Prostate gland (tissue), 2 donors: Measurements from ENCODE around the gene IL18R1. TPM values are rescaled to one million over a fixed set of nuclear protein-coding genes. Genes with fewer than 3 reads are reported as not detected.

Experiments
- DNase-seq: peaks from one replicate; pipeline ENCODE4 v3.0.0-alpha.2; 2019; ENCODE audit warnings: low spot score
- H3K27ac ChIP-seq, 2 donors: fragments of 200-600 bp; sonication (generic); 2 replicates each; pipeline ENCODE4 v1.5.1; 2017 to 2019
- H3K27me3 ChIP-seq: fragments of 200-600 bp; sonication (generic); replicated peaks from 2 replicates; pipeline ENCODE4 v1.5.1; 2019; ENCODE audit not compliant: insufficient read depth
- H3K36me3 ChIP-seq, 2 donors: fragments of 200-600 bp; sonication (generic); 1 replicate in 1 of 2; 2 replicates in 1 of 2; pipeline versions ENCODE4 v1.5.1 to v1.8.1; 2017 to 2019
- H3K4me1 ChIP-seq: fragments of 200-600 bp; sonication (generic); replicated peaks from 2 replicates; pipeline ENCODE4 v1.5.1; 2019
- H3K4me3 ChIP-seq, 2 donors: fragments of 200-600 bp; sonication (generic); 2 replicates each; pipeline ENCODE4 v1.5.1; 2017 to 2019
- H3K9me3 ChIP-seq: fragments of 200-600 bp; sonication (generic); 2 replicates; pipeline ENCODE4 v1.5.1; 2017
- POLR2A ChIP-seq: fragments of 450-650 bp; IDR thresholded peaks from one replicate; pipeline ENCODE4 v1.6.1; 2016; ENCODE audit warnings: antibody characterized with exemption, mild to moderate bottlenecking
- POLR2AphosphoS5 ChIP-seq: sonication (generic); formaldehyde crosslinking; IDR thresholded peaks from one replicate; pipeline ENCODE4 v1.6.1; 2017; ENCODE audit warnings: antibody characterized with exemption
- WGBS: methylation state at CpG from one replicate; pipeline ENCODE4 v1.1.5; 2018; 5-methylcytosine and 5-hydroxymethylcytosine counted together
- intact Hi-C: fragments of 100-400 bp; cut with DNase I; formaldehyde crosslinking; loops from one replicate; pipeline ENCODE4 v1.14.2; 2022
- total RNA-seq, 2 donors: library from RNA; depleted of rRNA; stranded (reverse); fragments of >200 nt; gene quantifications; one replicate each; pipeline ENCODE4 v1.1.0, GENCODE V29; 2016
- TF ChIP-seq, protein P1 (sequence below), 4 experiments: fragments of 200-600 bp in 2 of 4; fragments of 450-650 bp in 2 of 4; sonication (generic) in 2 of 4; IDR thresholded peaks; 1 replicate in 3 of 4; 2 replicates in 1 of 4; pipeline ENCODE4 v1.5.1; 2016 to 2019; ENCODE audit warnings: antibody characterized with exemption in 4 of 4, mild to moderate bottlenecking in 2 of 4, moderate library complexity in 2 of 4

IL18R1 gene
- total RNA-seq, 2 donors from 2014 or later, result 0.91 to 1.5 TPM

DNA sequence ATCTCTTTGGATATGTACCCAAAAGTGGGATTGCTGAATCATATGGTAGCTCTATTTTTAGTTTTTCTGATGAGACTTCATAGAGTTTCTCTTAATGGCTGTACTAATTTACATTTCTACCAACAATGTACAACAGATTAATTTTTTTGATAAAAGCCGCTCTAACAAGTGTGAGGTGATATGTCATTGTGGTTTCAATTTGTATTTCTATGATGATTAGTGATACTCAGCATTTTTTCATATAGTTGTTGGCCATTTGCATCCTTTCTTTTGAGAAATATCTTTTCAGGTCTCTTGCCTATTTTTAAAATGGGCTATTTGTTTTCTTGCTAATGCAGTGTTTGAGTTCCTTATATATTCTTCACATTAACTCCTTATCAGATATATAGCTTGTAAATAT lies 71.7 kb downstream of the IL18R1 start:
- intact Hi-C loops, result no loop called here
- TF ChIP-seq POLR2A, result no peak
- TF ChIP-seq, protein P1, sequence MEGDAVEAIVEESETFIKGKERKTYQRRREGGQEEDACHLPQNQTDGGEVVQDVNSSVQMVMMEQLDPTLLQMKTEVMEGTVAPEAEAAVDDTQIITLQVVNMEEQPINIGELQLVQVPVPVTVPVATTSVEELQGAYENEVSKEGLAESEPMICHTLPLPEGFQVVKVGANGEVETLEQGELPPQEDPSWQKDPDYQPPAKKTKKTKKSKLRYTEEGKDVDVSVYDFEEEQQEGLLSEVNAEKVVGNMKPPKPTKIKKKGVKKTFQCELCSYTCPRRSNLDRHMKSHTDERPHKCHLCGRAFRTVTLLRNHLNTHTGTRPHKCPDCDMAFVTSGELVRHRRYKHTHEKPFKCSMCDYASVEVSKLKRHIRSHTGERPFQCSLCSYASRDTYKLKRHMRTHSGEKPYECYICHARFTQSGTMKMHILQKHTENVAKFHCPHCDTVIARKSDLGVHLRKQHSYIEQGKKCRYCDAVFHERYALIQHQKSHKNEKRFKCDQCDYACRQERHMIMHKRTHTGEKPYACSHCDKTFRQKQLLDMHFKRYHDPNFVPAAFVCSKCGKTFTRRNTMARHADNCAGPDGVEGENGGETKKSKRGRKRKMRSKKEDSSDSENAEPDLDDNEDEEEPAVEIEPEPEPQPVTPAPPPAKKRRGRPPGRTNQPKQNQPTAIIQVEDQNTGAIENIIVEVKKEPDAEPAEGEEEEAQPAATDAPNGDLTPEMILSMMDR (IDR thresholded peaks at IDR 0.05), result no peak
- TF ChIP-seq POLR2AphosphoS5, result no peak
- DNase-seq, result no peak
- Histone ChIP-seq H3K36me3 (no peaks in the 10 kb centered on the region), H3K9me3 (no peaks in the 10 kb centered on the region), H3K27ac (no peak overlapping the region), H3K27me3 (peaks cover 2% of the 10 kb centered on the region), H3K4me1 (no peaks in the 10 kb centered on the region), H3K4me3 (no peak overlapping the region)
- 51% methylated on average over 1 of the region's 1 CpG for WGBS

DNA sequence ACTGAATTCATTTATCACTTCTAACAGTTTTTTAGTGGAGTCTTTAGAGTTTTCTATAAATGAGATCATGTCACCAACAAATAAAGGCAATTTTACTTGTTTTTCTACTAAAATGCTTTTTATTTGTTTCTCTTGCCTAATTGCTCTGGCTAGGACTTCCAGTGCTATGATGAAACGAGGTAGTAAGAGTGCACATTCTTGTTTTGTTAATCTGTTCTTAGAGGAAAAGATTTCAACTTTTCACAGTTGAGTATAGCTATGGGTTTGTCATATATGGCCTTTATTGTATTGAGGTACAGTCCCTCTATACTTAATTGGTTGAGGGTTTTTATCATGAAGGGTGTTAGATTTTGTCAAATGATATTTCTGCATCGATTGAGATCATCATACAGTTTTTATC lies 73.0 kb downstream of the IL18R1 start:
- TF ChIP-seq POLR2A (no peak), POLR2AphosphoS5 (no peak)
- TF ChIP-seq, protein P1 (IDR thresholded peaks at IDR 0.05), result no peak
- no peak for DNase-seq
- Histone ChIP-seq H3K27ac (no peak overlapping the region), H3K4me1 (no peaks in the 10 kb centered on the region), H3K36me3 (no peaks in the 10 kb centered on the region), H3K27me3 (peaks cover 2% of the 10 kb centered on the region), H3K4me3 (no peak overlapping the region), H3K9me3 (no peaks in the 10 kb centered on the region)
- 71% methylated on average over 2 of the region's 2 CpGs for WGBS
- intact Hi-C loops, result no loop called here

DNA sequence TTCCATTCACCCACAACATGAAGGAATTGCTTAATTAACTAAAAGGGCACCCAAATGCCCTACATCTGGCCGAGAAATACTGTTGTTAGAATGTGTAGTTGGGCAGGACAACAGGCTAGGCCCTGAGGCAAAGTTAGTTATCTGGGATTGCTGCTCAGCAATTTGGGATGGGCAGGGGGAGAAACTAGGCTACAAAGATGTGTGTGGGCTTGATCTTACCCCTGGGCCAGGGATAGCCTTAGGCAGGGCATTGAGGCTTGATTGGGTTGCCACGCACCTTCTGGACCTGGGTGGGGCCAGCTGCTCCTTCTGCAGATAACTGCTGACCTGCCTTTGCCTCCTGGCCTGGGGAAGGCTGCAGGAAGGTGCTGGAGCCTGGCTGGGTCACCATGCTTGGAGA lies 76.8 kb downstream of the IL18R1 start:
- Histone ChIP-seq H3K27ac (no peak overlapping the region), H3K9me3 (no peaks in the 10 kb centered on the region), H3K27me3 (peaks cover 2% of the 10 kb centered on the region), H3K36me3 (no peaks in the 10 kb centered on the region), H3K4me1 (no peaks in the 10 kb centered on the region), H3K4me3 (no peak overlapping the region)
- intact Hi-C loops, result no loop called here
- no peak for DNase-seq
- TF ChIP-seq POLR2A, result no peak
- TF ChIP-seq, protein P1 (IDR thresholded peaks at IDR 0.05), result no peak
- TF ChIP-seq POLR2AphosphoS5, result no peak
- WGBS, result 100% methylated on average over 2 of the region's 2 CpGs

DNA sequence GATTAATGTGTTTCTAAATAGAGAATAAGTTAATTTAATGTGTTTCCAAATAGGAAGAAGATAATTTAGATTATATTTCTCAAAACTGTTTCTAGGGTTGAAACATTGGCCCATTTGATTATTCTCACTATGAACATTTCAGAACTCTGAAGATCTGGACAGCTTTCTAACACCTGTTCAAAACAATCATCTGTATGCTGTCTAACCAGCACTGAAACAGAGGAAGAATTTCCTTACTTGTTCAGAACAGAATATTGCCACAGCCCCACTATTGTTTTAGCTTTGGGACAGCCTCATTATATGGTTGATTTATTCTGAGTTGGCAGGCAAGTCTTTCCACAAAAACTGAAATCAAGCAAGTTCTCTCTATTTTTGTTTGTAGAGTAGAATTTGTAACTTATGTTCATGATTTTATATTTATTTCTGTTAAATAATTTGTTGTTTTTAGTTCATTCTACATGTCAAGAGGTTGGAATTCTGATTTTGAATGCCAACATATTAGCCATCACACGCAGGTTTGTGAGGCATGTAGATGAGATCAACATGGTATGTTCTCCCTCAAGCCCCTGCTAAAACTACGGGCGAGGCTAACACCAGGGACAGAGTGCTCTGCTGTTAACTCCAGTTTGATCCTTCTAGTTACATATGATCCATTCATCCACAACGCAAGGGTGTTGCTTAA lies 78.5 kb downstream of the IL18R1 start:
- H3K27me3 ChIP-seq, result no peaks in the 10 kb centered on the region
- no peaks in the 10 kb centered on the region for H3K9me3 ChIP-seq
- H3K4me3 ChIP-seq, result no peak overlapping the region
- 93% methylated on average over 4 of the region's 4 CpGs for WGBS
- no peaks in the 10 kb centered on the region for H3K4me1 ChIP-seq
- no peak overlapping the region for H3K27ac ChIP-seq
- no peak for DNase-seq
- H3K36me3 ChIP-seq, result no peaks in the 10 kb centered on the region
- TF ChIP-seq, protein P1 (IDR thresholded peaks at IDR 0.05), result no peak
- TF ChIP-seq POLR2AphosphoS5, result no peak
- TF ChIP-seq POLR2A, result no peak
- intact Hi-C loops, result no loop called here

DNA sequence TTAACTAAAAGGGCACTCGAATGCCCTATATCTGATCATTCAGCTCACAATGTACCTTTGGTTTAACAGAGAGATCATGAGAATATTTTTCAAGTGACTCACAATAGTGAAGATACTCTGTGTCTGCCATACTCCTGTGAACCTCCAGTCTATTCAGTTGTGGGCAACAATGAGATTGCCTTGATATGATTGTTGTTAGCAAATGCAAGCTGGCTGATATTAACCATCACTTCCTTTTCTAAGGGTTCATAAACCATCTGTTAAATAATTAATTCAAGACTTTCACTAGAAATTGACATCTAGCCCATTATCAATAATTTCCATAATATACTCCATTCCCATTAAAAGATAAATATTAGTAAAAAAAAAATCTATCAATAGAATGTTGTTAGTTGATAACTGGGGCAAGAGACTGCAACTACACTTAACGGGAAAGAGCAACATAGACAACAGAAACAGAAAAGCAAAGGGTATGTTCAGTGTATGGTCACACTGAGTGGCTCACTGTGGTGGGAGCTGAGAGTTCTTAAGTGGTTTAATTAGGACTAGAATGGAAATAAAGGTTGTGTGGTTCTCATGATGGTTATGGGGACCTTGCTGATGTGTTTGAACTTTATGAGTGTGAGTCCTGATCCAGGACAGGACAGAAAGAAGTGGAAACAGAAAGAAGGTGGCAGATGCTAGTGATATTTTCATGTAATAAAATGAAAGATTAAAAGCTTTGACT lies 79.2 kb downstream of the IL18R1 start:
- Histone ChIP-seq H3K9me3 (no peaks in the 10 kb centered on the region), H3K4me3 (no peak overlapping the region), H3K27me3 (no peaks in the 10 kb centered on the region), H3K36me3 (no peaks in the 10 kb centered on the region), H3K4me1 (no peaks in the 10 kb centered on the region), H3K27ac (no peak overlapping the region)
- DNase-seq, result no peak
- TF ChIP-seq POLR2AphosphoS5, result no peak
- TF ChIP-seq POLR2A, result no peak
- TF ChIP-seq, protein P1 (IDR thresholded peaks at IDR 0.05), result no peak
- intact Hi-C loops, result no loop called here
- WGBS, result 83% methylated on average over 2 of the region's 2 CpGs
